Left lung (tissue), 10 donors: ENCODE measurements around the gene USO1. TPM values are rescaled to one million over a fixed set of nuclear protein-coding genes. Genes with fewer than 3 reads are reported as not detected.
A peak's percentile ranks its signal among the peaks of the same experiment; 100 is the strongest.

Experiments used
- ATAC-seq: fragments of 200-7000 bp; cut with Tn5 transposase; one replicate; pipeline ENCODE4 v1.9.1; 2020; ENCODE audit warnings: moderate library complexity
- DNase-seq, 4 donors: peaks; one replicate each; pipeline ENCODE4 v3.0.0-alpha.2; 2013 to 2020
- H3K27ac ChIP-seq, 2 donors: fragments of 200-600 bp; sonication (generic) in 1 of 2; one replicate each; pipeline versions ENCODE4 v1.5.0 to v1.8.0; 2020 to 2021
- H3K27me3 ChIP-seq, 2 donors: fragments of 200-600 bp; sonication (generic) in 1 of 2; one replicate each; pipeline versions ENCODE4 v1.5.0 to v1.8.0; 2020 to 2021
- H3K36me3 ChIP-seq, 2 donors: fragments of 200-600 bp; sonication (generic) in 1 of 2; one replicate each; pipeline versions ENCODE4 v1.5.0 to v1.8.0; 2020 to 2021
- H3K4me1 ChIP-seq, 2 donors: fragments of 200-600 bp; one replicate each; pipeline ENCODE4 v1.8.0; 2021
- H3K4me3 ChIP-seq, 2 donors: fragments of 200-600 bp; sonication (generic) in 1 of 2; one replicate each; pipeline versions ENCODE4 v1.5.0 to v1.8.0; 2020 to 2021; ENCODE audit warnings: mild to moderate bottlenecking in 1 of 2
- H3K9me3 ChIP-seq, 2 donors: fragments of 200-600 bp; sonication (generic) in 1 of 2; one replicate each; pipeline versions ENCODE4 v1.5.0 to v1.8.0; 2020 to 2021
- intact Hi-C, 2 donors: fragments of 100-400 bp; cut with DNase I; formaldehyde crosslinking; loops; one replicate each; pipeline versions ENCODE4 v1.11.2 to v1.14.2; 2022
- polyA plus RNA-seq, 6 donors: library from polyadenylated mRNA; unstranded; fragments of 120-200 nt; gene quantifications; one replicate each; pipeline ENCODE4 v1.2.1, GENCODE V29; 2013; ENCODE audit not compliant: insufficient read length in 6 of 6
- total RNA-seq, 2 donors: library from RNA; stranded (reverse); fragmentation: NEBNext Ultra II Directional; extraction: Animal tissue kit (Norgen Biotek cat#: 25700); gene quantifications; one replicate each; pipeline ENCODE4 v1.2.1, GENCODE V29; 2021
- TF ChIP-seq, protein P1 (sequence below), 2 donors: fragments of 200-600 bp; sonication (generic) in 1 of 2; IDR thresholded peaks; one replicate each; pipeline versions ENCODE4 v1.5.0 to v1.8.0; 2021; ENCODE audit warnings: antibody characterized with exemption in 2 of 2
- donor health status: DM: no; HTN: yes; CAD: no.
- donor health status: DM: no; HTN: no; CAD: no.

USO1 gene
- total and polyA plus RNA-seq, 8 donors, result 64.2 to 86.1 (median 74.5) TPM

DNA sequence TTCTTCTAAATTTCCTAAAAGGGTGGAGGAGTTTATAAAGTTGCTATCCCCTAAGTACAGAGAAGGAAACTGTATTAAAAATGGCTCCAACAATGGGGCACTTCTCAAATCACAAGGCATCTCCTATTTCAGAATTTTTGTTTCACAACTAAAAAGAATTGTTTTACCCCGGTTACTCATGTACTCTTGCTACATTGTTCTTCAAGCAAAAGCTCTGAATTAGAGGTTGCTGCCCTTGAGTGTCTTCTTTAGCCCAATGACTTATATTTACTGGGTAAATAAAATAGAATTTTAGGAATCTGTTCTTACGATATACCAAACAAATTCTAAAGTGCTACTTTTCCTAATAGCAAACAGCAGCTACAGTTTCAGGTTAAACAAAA is 110.4 kb downstream of the USO1 start:
- no peak overlapping the region for H3K4me3 ChIP-seq
- H3K27me3 ChIP-seq, result no peaks in the 10 kb centered on the region
- H3K4me1 ChIP-seq, result no peaks in the 10 kb centered on the region
- H3K36me3 ChIP-seq, result no peaks in the 10 kb centered on the region
- no peak for DNase-seq
- TF ChIP-seq, protein P1, sequence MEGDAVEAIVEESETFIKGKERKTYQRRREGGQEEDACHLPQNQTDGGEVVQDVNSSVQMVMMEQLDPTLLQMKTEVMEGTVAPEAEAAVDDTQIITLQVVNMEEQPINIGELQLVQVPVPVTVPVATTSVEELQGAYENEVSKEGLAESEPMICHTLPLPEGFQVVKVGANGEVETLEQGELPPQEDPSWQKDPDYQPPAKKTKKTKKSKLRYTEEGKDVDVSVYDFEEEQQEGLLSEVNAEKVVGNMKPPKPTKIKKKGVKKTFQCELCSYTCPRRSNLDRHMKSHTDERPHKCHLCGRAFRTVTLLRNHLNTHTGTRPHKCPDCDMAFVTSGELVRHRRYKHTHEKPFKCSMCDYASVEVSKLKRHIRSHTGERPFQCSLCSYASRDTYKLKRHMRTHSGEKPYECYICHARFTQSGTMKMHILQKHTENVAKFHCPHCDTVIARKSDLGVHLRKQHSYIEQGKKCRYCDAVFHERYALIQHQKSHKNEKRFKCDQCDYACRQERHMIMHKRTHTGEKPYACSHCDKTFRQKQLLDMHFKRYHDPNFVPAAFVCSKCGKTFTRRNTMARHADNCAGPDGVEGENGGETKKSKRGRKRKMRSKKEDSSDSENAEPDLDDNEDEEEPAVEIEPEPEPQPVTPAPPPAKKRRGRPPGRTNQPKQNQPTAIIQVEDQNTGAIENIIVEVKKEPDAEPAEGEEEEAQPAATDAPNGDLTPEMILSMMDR (IDR thresholded peaks at IDR 0.05), result no peak
- no peak overlapping the region for H3K27ac ChIP-seq
- no peaks in the 10 kb centered on the region for H3K9me3 ChIP-seq
- no peak for ATAC-seq
- intact Hi-C loops, result no loop called here

DNA sequence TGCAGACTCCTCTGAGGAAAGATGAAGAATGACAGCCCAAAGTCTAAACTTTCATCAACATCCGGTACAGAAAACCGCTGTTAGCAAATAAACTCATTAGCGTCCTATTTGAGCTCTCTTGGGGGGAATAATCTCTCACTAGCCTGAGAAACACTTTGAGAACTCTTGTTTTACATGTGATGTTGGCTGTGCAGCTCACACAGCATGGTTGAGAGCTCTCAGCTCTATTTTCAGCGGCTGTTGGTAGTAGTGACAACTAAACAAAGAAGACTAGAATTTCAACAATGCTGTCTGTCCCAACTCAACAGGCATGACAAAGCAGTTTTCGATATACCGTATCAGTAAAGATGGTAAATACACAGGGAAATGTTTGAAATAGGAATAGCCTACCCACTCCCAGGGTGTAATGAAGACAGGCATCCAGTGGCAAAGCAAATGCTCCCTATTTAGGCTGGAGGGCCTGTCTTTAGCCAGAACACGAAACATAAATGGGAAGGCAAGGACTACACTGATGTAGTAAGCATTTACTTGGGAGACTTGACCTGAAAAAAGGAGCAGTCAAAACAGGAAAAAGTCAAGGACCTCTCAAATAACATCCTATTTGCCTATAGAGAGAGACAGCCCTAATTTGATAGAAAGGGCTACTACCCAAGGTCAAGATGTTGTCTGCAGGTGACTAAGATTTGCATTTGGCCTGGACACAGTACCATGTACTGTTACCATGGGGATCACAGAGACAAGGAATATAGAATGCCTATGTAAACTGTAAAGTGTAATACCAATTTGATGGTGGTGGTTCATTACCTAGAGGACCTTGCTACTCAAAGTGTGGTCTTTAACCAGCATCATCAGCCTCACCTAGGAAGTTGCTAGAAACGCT is 117.5 kb downstream of the USO1 start:
- peaks cover 0 to 8% of the 10 kb centered on the region in 2 donors for H3K4me1 ChIP-seq
- DNase-seq (peak in 1 of 4 donors; percentile 9), ATAC-seq (peak; percentile 80)
- intact Hi-C loops, result no loop called here
- H3K9me3 ChIP-seq, result no peaks in the 10 kb centered on the region
- H3K36me3 ChIP-seq, result no peaks in the 10 kb centered on the region
- H3K27me3 ChIP-seq, result no peaks in the 10 kb centered on the region
- H3K27ac ChIP-seq, result peak overlapping the region in 1 of 2 donors; percentile 13
- TF ChIP-seq, protein P1 (IDR thresholded peaks at IDR 0.05), result no peak
- no peak overlapping the region for H3K4me3 ChIP-seq

DNA sequence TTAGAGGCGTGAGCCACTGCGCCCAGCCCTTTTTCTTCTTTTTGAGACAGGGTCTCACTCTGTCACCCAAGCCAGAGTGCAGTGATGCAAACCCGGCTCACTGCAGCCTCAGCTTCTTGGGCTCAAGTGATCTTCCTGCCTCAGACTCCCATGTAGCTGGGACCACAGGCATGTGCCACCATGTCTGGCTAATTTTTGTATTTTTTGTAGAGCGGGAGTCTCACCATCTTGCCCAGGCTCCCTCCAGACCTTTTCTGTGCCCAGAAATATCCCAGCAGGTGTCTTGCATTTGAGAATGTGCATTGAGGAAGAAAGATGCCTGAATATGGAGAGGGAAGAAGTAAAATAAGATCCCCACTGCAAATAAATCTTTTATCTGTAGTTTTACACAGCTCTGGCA is 119.2 kb downstream of the USO1 start:
- H3K27ac ChIP-seq, result peak overlapping the region; percentile 48 to 53
- intact Hi-C loops, result no loop called here
- DNase-seq (no peak), ATAC-seq (no peak)
- H3K9me3 ChIP-seq, result no peaks in the 10 kb centered on the region
- H3K36me3 ChIP-seq, result no peaks in the 10 kb centered on the region
- peaks cover 8% of the 10 kb centered on the region in 2 donors for H3K4me1 ChIP-seq
- no peak overlapping the region for H3K4me3 ChIP-seq
- TF ChIP-seq, protein P1 (IDR thresholded peaks at IDR 0.05), result no peak
- no peaks in the 10 kb centered on the region for H3K27me3 ChIP-seq

DNA sequence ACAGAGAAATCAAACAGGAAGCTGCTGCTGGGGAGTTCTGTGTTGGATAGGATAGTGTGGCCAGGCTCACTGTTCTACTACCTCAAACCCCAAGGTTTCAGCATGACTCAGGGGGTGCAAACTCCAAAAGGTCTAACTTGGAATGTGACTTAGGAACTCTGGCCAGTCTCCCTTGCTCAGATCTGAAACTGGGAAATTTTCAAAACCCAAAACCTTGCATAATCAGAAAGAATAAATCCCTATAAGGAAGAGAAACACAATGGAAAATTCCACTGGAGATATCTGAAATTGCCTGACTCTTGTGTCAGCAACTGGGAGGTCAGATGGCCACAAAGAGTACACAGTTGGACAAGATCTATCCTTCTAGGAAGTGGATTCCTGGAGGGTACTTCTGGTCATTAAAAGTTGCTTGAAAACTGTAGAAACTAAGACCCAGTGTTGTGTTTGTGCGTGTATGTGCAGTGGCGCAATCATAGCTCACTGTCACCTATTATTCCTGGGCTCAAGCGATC is 119.8 kb downstream of the USO1 start:
- intact Hi-C loops, result no loop called here
- no peaks in the 10 kb centered on the region for H3K27me3 ChIP-seq
- H3K4me3 ChIP-seq, result no peak overlapping the region
- H3K4me1 ChIP-seq, result peaks cover 8% of the 10 kb centered on the region in 2 donors
- H3K9me3 ChIP-seq, result no peaks in the 10 kb centered on the region
- DNase-seq, result no peak
- ATAC-seq, result peak; percentile 43
- H3K27ac ChIP-seq, result peak overlapping the region; percentile 48 to 53
- no peaks in the 10 kb centered on the region for H3K36me3 ChIP-seq
- TF ChIP-seq, protein P1 (IDR thresholded peaks at IDR 0.05), result no peak

DNA sequence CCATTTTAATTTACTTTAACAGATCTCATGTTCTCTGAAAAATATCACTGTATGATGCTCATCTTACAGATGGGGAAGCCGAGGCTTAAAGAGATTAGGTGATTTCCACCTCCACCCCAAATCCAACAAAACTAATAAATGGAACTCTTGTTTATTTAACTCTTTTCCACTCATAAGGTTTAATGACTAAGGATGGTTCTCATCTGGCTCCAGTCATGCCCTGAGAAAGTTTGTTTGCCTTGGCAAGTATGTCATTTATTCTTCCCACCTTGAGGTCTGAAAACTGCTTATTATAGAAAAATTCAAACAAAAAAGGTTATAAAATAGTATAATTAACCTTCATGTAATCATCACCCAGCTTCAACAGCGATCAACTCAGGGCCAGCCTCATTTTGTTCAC is 121.6 kb downstream of the USO1 start:
- intact Hi-C loops, result no loop called here
- H3K4me1 ChIP-seq, result peaks cover 8% of the 10 kb centered on the region in 2 donors
- ATAC-seq (no peak), DNase-seq (no peak)
- TF ChIP-seq, protein P1 (IDR thresholded peaks at IDR 0.05), result no peak
- no peaks in the 10 kb centered on the region for H3K36me3 ChIP-seq
- no peak overlapping the region for H3K27ac ChIP-seq
- H3K27me3 ChIP-seq, result no peaks in the 10 kb centered on the region
- no peak overlapping the region for H3K4me3 ChIP-seq
- H3K9me3 ChIP-seq, result no peaks in the 10 kb centered on the region
